Ovary (tissue), 10 donors: ENCODE data around the gene BCORL1. TPM values are rescaled to one million over a fixed set of nuclear protein-coding genes. Genes with fewer than 3 reads are reported as not detected.

Source experiments
- DNase-seq, 5 donors: peaks; one replicate each; pipeline ENCODE4 v3.0.0-alpha.2; 2019 to 2020
- H3K27ac ChIP-seq, 2 donors: fragments of 200-600 bp; one replicate each; pipeline versions ENCODE4 v1.5.1 to v1.8.0; 2019 to 2022
- H3K27me3 ChIP-seq: fragments of 200-600 bp; one replicate; pipeline ENCODE4 v1.8.0; 2022
- H3K36me3 ChIP-seq: fragments of 200-600 bp; sonication (generic); one replicate; pipeline ENCODE4 v1.5.1; 2019
- H3K4me1 ChIP-seq: one replicate; pipeline ENCODE4 v1.8.1; 2013; ENCODE audit warnings: mild to moderate bottlenecking, moderate library complexity; ENCODE audit not compliant: insufficient read depth
- H3K4me3 ChIP-seq: fragments of 200-600 bp; sonication (generic); one replicate; pipeline ENCODE4 v1.5.1; 2017
- H3K9me3 ChIP-seq, 2 donors: fragments of 200-600 bp in 1 of 2; sonication (generic) in 1 of 2; one replicate each; pipeline versions ENCODE4 v1.5.1 to v1.8.1; 2013 to 2019; ENCODE audit warnings: mild to moderate bottlenecking in 1 of 2, moderate library complexity in 1 of 2
- EP300 ChIP-seq: sonication (generic); formaldehyde crosslinking; IDR thresholded peaks from one replicate; pipeline ENCODE4 v1.6.1; 2017; ENCODE audit warnings: antibody characterized with exemption
- POLR2A ChIP-seq: fragments of 450-650 bp; IDR thresholded peaks from one replicate; pipeline ENCODE4 v1.6.1; 2017; ENCODE audit warnings: antibody characterized with exemption, mild to moderate bottlenecking, moderate library complexity
- WGBS, 3 donors: extraction: QIAGEN DNeasy Blood & Tissue Kit in 1 of 3; methylation state at CpG; one replicate each; pipeline versions ENCODE4 v1.1.5 to v1.1.7; 2013 to 2017; 5-methylcytosine and 5-hydroxymethylcytosine counted together
- intact Hi-C, 4 donors: fragments of 100-400 bp; cut with DNase I; formaldehyde crosslinking; loops; one replicate each; pipeline versions ENCODE4 v1.11.0 to v1.15.1; 2022 to 2023
- long read RNA-seq, 3 donors: library from polyadenylated mRNA in 2 of 3; unstranded in 2 of 3; transcript quantifications; one replicate each; pipeline ENCODE4 v2.0.0 and lab custom pipeline, GENCODE V29; 2021 to 2026
- polyA plus RNA-seq, 2 donors: library from polyadenylated mRNA; stranded (reverse); fragments of 200-250 nt in 1 of 2; fragments of 350-450 nt in 1 of 2; fragmentation: Illumina TruSeq in 1 of 2; extraction: RNeasy Lipid Tissue Mini Kit (QIAGEN cat#74804) in 1 of 2; gene quantifications; one replicate each; pipeline ENCODE4 v1.2.3, GENCODE V29; 2013 to 2014
- total RNA-seq, 7 donors: library from RNA; depleted of rRNA in 2 of 7; stranded (reverse); fragments of >200 nt in 2 of 7; fragmentation: NEBNext Ultra II Directional in 3 of 7; extraction: Animal tissue kit (Norgen Biotek cat#: 25700) in 3 of 7; gene quantifications; one replicate each; pipeline versions ENCODE4 v1.1.0 to v1.2.4, GENCODE V29; 2016 to 2023
- TF ChIP-seq, protein P1 (sequence below), 3 donors: fragments of 450-650 bp in 2 of 3; fragments of 200-600 bp in 1 of 3; IDR thresholded peaks; one replicate each; pipeline versions ENCODE4 v1.5.1 to v1.8.0; 2016 to 2022; ENCODE audit warnings: antibody characterized with exemption in 3 of 3, mild to moderate bottlenecking in 1 of 3
- donor health status: DM: no; HTN: no; CAD: no; lungs with moderate emphysema.
- donor health status: DM: no; HTN: no; CAD: no.
- donor health status: Bipolar disorder and iron deficiency.
- donor health status: DM: yes; HTN: yes; CAD: no.
- donor health status: DM: no; HTN: no; CAD: no.
- donor health status: DM: yes; HTN: yes; CAD: no.

The BCORL1 gene, protein sequence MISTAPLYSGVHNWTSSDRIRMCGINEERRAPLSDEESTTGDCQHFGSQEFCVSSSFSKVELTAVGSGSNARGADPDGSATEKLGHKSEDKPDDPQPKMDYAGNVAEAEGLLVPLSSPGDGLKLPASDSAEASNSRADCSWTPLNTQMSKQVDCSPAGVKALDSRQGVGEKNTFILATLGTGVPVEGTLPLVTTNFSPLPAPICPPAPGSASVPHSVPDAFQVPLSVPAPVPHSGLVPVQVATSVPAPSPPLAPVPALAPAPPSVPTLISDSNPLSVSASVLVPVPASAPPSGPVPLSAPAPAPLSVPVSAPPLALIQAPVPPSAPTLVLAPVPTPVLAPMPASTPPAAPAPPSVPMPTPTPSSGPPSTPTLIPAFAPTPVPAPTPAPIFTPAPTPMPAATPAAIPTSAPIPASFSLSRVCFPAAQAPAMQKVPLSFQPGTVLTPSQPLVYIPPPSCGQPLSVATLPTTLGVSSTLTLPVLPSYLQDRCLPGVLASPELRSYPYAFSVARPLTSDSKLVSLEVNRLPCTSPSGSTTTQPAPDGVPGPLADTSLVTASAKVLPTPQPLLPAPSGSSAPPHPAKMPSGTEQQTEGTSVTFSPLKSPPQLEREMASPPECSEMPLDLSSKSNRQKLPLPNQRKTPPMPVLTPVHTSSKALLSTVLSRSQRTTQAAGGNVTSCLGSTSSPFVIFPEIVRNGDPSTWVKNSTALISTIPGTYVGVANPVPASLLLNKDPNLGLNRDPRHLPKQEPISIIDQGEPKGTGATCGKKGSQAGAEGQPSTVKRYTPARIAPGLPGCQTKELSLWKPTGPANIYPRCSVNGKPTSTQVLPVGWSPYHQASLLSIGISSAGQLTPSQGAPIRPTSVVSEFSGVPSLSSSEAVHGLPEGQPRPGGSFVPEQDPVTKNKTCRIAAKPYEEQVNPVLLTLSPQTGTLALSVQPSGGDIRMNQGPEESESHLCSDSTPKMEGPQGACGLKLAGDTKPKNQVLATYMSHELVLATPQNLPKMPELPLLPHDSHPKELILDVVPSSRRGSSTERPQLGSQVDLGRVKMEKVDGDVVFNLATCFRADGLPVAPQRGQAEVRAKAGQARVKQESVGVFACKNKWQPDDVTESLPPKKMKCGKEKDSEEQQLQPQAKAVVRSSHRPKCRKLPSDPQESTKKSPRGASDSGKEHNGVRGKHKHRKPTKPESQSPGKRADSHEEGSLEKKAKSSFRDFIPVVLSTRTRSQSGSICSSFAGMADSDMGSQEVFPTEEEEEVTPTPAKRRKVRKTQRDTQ (N-terminal part only)
- total RNA-seq (10 to 100 TPM in 5 of 7 donors, 1 to 10 TPM in 2; 3.3 to 45.1 (median 24.1) TPM), polyA plus RNA-seq (1 to 10 TPM; 6.1 to 9.3 TPM)
- long read RNA-seq, donor 1, full-length matches to known transcripts, result 2 of 17 reads
- long read RNA-seq, donor 1, partial matches to known transcripts, result 13 of 17 reads
- long read RNA-seq, donor 1, other reads (novel, unspliced or antisense), result 2 of 17 reads
- long read RNA-seq, donor 2, result 0 reads
- long read RNA-seq, donor 3, full-length matches to known transcripts, result 1 of 7 reads
- long read RNA-seq, donor 3, partial matches to known transcripts, result 5 of 7 reads
- long read RNA-seq, donor 3, other reads (novel, unspliced or antisense), result 1 of 7 reads

DNA sequence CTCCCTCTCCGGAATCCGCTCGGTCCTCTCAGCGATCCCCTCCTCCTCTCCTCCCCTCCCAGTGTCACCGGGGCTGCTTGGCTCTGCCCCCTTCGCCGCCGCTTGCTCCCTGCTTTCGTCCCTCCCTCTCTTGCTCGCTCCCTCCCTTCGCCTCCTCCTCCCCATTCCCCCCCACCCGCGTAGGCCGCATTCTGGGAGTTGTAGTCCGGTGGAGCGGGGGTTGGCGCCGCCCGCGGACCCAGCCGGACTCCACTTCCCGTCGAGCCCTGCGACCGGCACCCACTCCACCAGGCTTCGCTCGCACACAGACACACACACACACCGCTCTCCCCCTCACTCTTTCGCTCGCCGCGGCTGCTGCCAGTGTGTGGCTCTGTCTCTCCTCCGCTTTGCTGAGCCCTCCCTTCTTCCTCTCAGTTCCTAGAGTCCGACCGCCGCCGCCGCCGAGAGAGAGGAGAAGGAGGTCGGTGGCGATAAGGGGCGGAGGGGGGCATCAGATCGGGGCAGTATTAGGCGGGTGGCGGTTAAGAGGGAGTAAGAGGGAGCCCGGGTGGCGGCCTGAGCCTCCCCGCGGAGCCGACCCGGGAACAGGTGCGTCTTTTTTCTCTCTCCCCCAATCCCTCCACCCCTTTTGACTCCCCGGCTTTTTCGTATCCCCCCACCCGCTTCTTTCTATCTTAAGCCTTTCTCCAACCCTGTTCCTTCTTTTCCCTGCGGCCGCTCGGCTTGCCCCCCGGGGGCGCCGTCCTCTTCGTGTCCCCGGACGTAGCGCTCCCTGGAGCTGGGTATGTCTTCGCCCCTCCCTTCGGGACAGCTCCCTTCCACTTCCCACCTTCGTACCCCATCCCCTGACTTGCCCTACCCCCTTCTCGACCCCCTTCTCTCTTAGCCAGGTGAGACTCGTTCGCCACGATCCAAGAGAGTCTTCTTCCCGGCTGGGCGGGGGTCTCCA is at the start of gene BCORL1:
BCORL1 (plus strand) TSS at position 336 of the 952 bp plus-strand sequence. CDS start 22,597 bp downstream, outside the sequence.
- H3K4me3 ChIP-seq, result peak within 1 kb of the TSS; percentile 40
- TF ChIP-seq, protein P1, sequence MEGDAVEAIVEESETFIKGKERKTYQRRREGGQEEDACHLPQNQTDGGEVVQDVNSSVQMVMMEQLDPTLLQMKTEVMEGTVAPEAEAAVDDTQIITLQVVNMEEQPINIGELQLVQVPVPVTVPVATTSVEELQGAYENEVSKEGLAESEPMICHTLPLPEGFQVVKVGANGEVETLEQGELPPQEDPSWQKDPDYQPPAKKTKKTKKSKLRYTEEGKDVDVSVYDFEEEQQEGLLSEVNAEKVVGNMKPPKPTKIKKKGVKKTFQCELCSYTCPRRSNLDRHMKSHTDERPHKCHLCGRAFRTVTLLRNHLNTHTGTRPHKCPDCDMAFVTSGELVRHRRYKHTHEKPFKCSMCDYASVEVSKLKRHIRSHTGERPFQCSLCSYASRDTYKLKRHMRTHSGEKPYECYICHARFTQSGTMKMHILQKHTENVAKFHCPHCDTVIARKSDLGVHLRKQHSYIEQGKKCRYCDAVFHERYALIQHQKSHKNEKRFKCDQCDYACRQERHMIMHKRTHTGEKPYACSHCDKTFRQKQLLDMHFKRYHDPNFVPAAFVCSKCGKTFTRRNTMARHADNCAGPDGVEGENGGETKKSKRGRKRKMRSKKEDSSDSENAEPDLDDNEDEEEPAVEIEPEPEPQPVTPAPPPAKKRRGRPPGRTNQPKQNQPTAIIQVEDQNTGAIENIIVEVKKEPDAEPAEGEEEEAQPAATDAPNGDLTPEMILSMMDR (IDR thresholded peaks at IDR 0.05), result no peak
- TF ChIP-seq POLR2A (peak; percentile 78), EP300 (no peak)
- no peaks in the 10 kb centered on the region for H3K27me3 ChIP-seq
- peaks cover 1% of the 10 kb centered on the region for H3K4me1 ChIP-seq
- no peaks in the 10 kb centered on the region for H3K36me3 ChIP-seq
- WGBS, 3 donors, result 35 to 46% (median 39%) methylated on average over 74 of the region's 74 CpGs
- H3K27ac ChIP-seq, result peak within 1 kb of the TSS; percentile 30 to 88
- DNase-seq, result peak; percentile 88 to 91 (median 90)
- H3K9me3 ChIP-seq, result no peaks in the 10 kb centered on the region
- intact Hi-C loops, result no loop called here

DNA sequence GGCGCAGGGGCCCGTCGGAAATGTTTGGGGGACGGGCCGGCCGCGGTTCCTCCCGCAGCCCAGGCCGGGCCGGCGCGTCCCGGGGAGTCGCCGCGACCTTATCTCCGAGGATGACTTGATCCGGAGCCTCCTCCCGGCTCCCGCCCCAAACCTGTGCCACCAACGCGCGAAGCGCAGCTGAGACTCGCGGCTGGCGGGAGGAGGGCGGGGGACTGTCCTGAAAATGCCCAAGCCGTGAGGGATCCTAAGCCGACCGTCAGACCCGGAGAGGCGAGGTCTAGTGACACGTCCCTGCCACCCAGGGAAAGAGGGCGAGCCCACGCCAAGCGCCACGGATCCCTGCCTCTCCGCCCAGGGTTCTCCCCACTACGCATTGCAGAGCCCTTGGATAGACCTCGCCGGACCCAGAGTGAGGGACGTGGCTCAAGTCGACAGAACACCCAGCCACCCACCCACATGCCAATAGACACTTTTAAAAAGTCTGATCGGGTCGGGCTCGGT is 49.6 kb upstream of the BCORL1 start:
- peak; percentile 31 to 55 (median 42) for DNase-seq
- H3K4me1 ChIP-seq, result no peaks in the 10 kb centered on the region
- intact Hi-C loops, result loop anchor here in 1 of 4 donors (10.0 kb wide), 1 partner anchor 82 kb away; no protein-coding TSS in a partner anchor
- H3K27ac ChIP-seq, result peak overlapping the region; percentile 9 to 69
- no peaks in the 10 kb centered on the region for H3K9me3 ChIP-seq
- WGBS, 3 donors, result 32 to 53% (median 39%) methylated on average over 31 to 47 of the region's 47 CpGs
- H3K27me3 ChIP-seq, result no peaks in the 10 kb centered on the region
- H3K4me3 ChIP-seq, result peak overlapping the region; percentile 47
- H3K36me3 ChIP-seq, result no peaks in the 10 kb centered on the region
- no peak for TF ChIP-seq POLR2A
- TF ChIP-seq EP300, result no peak

DNA sequence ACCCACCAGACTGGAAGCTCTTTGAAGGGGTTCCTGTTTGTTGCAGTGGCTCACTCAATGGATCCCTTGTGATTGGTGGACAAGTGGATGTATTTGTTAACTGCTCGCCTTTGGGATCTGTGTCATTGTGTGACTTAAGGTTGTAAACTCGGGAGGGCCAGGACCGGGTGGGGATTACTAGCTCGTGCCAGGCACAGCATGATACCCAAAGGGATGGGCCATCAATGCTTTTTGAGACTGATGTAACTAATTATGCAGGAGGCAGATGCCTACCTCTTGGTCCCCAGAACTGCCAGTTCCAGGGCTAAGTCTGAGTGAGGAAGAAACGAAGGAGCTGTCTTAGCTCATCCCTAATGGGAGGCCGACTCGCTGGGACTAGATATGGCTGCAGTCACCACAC is 48.7 kb upstream of the BCORL1 start:
- TF ChIP-seq POLR2A (no peak), EP300 (no peak)
- TF ChIP-seq, protein P1 (IDR thresholded peaks at IDR 0.05), result no peak
- no peaks in the 10 kb centered on the region for H3K4me1 ChIP-seq
- no peaks in the 10 kb centered on the region for H3K36me3 ChIP-seq
- intact Hi-C loops, result loop anchor here in 1 of 4 donors (10.0 kb wide), 1 partner anchor 81 kb away; no protein-coding TSS in a partner anchor
- H3K27me3 ChIP-seq, result no peaks in the 10 kb centered on the region
- H3K9me3 ChIP-seq, result no peaks in the 10 kb centered on the region
- H3K4me3 ChIP-seq, result no peak overlapping the region
- DNase-seq, result no peak
- no peak overlapping the region for H3K27ac ChIP-seq
- WGBS, 3 donors, result 60 to 74% (median 66%) methylated on average over 7 of the region's 7 CpGs
